Nucleus accumbens (tissue), 56 donors: ENCODE measurements around the gene NDUFB6.
"Not testable (repeated sequence)": the region's sequence is repeated elsewhere in the genome, so short reads cannot be mapped to it uniquely, and the experiment has no call there.

ENCODE experiments used
- DNase-seq, 56 donors: peaks; one replicate each; lab custom pipeline; 2025; lab: John Stamatoyannopoulos, UW

The NDUFB6 gene

GRCh38 chr9:32571969-32572899, 725 bp downstream of the NDUFB6 start:
- peak in 44 of 56 donors; percentile 4 to 81 (median 34) for DNase-seq

DNA sequence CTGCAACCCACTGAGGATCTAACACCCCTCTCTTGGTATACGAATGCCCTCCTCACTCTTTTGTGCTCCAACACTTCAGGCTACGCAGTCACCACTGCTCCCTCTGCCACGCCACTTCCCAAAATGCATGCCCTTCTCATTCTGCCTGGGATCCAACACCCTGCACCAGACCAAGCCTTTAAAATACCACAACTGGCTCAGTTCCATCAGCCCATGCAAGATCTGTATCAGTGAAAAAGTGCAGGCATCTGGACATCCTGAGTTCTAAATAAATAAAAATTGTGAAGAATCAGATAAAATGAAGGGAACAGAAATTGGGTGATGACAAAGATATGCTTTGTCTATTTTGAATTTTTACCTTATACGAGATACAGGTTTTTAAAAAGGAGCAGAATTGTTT, 2.7 kb downstream of the NDUFB6 start:
- no peak for DNase-seq

- DNase-seq, result no peak
Observed at GRCh38 chr9:32566770-32567169, 6.2 kb downstream of the NDUFB6 start.

DNA sequence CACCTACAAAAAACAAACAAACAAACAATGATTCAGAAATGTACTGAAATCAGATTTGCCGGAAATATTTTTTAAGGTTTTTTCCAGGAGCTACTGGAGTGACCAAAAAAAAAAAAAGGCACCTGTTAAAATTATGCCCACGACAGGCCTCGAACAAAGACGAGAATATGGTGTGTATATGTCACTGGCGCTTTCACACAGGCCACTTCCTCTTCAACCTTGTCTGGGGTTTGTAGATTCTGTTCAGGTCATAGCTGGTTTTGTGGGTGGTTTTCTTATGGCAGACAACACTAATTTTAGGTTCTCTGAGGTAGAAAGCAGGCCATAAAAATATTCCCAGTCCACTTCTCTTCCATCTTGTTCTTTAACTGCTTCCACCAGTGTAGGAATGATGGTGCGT, 7.0 kb downstream of the NDUFB6 start:
- no peak for DNase-seq

DNA sequence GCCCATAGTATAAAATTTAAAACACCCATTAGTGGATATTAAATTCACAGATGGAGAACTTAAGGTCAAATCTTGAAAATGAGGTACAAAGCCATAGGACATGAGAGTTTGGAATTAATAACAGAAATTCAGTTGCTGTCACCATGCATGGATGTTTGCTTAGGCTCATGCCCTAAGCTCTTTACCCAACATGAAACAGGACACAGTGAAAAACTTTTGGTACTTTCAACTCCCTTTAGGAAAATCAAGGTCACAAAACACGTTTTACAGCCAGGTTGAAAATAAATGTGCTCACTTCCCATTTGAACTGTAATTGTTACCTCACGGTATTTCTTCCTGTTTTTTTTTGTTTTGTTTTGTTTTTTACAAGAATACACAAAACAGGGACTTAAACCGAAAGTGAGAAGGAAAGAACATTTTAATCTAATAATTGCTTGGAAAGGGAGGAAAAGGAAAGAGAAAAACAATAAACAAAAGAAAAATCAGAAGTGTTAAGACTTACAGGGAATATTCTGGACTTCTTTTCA, 14.5 kb downstream of the NDUFB6 start:
- no peak for DNase-seq

- no peak for DNase-seq
Observed at GRCh38 chr9:32554591-32554990, 18.4 kb downstream of the NDUFB6 start.

- DNase-seq, result no peak
Observed at GRCh38 chr9:32554107-32554506, 18.9 kb downstream of the NDUFB6 start.

DNA sequence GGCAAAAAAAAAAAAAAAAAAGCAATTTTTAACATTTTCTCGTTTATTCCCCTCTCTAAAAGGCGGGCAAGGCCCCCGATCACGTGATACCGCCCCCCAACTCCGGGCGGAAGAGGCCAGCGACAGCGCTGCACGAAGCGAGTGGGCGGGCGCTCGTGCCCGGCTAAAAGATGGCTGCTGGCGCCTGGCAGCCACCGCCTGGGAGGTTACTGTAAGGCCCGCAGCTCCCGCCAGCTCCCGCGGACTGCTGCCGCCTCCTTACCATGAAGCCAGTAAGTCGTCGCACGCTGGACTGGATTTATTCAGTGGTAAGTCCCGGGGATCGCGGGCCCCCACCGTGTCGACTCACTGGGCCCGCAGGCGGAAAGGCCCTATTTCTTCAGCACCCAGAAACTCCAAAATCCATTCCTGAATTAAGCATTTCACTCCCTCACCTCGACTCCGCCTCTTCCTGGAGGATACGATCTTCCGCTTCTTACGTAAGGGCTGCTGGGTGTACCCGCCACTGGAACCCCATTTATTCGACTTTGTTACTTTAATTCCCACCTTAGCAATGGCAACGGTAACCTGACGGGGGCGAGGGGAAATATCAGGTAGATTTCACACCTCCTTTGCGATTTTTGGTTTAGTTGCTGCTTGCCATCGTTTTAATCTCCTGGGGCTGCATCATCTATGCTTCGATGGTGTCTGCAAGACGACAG, 20.6 kb downstream of the NDUFB6 start, which contains the start of the genes SMIM27 and TOPORS:
Gene SMIM27, plus strand, starts transcription at position 156 of the 701 bp plus-strand sequence. Its CDS starts 108 bp downstream, at position 264.
Gene TOPORS, minus strand, starts transcription at position 415 of the 701 bp plus-strand sequence. Its CDS starts 150 bp downstream, at position 265.
- peak; percentile 23 to 96 (median 88) for DNase-seq

DNA sequence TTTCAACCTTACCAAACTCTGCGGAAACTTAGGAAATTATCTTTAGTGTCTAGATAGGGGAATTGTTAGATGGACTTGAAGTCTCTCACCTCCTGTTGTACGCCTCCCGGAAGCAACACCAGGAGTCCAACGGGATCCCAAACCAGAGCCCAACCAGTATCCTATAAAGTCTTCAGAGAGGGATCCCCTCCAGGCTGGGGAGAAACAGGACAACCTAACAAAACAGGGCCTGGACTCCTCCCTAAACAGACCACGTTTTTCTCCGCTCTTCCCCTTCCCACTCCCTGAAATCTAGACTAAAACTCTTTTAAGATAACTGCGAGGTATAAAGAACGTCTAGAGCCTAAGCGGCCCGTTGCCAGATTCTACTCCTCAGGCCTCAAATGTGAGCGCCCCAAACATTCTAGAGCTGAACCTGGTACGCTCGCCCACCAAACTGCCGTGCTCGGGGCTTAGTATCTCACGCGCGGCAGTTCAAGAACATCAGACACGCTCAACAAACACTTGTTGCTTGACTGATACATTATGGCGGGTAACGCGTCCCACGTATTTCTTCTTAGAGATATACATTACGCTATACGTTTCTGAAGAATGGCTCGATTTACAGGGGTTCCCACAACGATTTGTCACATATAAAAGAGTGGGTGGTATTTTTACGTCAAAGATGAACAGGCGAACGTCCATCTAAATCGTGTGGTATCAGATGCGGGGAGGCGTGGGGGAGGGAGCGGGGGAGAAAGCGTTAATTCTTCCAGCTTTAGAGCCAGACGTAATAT, 21.5 kb downstream of the NDUFB6 start:
- peak in 37 of 56 donors; percentile 6 to 65 (median 37) for DNase-seq

DNA sequence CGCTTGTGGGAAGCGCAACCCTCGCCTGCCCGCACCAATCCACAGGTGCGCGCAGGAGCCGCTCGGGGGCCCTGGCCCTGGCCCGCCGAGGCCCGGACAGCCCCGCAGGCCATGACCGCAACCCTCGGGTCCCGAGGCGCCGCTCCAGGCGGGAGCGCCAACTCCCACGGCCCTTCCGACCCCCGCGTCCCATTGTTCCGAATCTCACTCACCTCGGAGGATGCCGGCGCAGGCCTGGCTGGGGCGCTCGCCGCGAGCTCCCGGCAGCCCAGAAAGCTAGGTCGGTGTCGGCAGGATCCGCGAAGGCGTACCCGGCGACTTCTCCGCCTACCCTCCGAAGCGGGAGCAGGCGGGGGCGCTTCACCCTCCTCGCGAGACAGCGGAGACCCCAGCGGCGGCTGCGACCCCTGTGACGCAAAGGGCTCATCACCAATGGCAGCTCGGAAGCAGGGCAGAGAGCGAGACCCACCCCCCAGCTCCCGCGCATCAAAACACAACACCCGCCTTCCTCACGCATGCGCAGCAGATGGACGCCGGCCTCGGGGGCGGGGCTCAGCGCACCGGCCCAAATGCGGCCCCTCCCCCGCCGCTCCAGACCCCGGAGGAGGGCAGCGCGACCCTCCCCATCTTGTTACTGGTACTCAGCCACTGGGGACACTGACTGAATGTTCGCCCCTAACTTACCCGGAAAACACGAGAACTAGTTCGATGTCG, 22.2 kb downstream of the NDUFB6 start:
- peak; percentile 58 to 97 (median 92) for DNase-seq

GRCh38 chr9:32550150-32550561, 22.8 kb downstream of the NDUFB6 start:
- peak in 14 of 56 donors; percentile 5 to 48 (median 18) for DNase-seq

DNA sequence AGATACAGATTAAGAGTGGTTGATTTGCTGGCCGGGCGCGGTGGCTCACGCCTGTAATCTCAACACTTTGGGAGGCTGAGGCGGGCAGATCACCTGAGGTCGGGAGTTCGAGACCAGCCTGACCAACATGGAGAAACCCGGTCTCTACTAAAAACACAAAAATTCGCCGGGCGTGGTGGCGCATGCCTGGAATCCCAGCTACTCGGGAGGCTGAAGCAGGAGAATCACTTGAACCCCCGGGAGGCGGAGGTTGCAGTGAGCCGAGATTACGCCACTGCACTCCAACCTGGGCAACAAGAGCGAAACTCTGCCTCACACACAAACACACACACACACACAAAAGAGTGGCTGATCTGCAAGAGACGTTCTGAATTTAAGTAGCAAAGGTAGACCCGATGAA, 24.7 kb downstream of the NDUFB6 start:
- DNase-seq, result not testable (repeated sequence)

DNA sequence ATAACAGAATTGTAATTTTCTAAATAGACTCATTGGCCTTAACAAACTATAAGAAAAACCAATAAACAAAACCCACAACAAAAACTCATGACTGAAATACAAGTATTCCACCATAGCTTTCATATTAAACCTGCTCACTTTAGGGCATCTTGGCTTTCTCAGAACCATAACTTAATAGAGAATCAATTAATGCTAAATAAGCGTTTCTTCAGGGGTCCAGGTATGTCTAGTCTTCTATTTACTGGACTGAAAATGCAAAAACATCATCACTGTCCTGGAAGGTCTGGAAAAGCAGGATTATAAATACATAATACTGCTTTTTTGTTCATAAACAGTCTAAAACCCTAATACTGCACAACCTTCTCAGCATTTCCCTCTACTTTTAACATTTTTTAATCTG, 27.1 kb downstream of the NDUFB6 start:
- DNase-seq, result no peak

- no peak for DNase-seq
Observed at GRCh38 chr9:32543047-32543446, 29.9 kb downstream of the NDUFB6 start.

- no peak for DNase-seq
Observed at GRCh38 chr9:32533816-32534215, 39.1 kb downstream of the NDUFB6 start.

- no peak for DNase-seq
Observed at GRCh38 chr9:32533336-32533735, 39.6 kb downstream of the NDUFB6 start.

- no peak for DNase-seq
Observed at GRCh38 chr9:32526707-32527048, 46.3 kb downstream of the NDUFB6 start.

- DNase-seq, result peak in 55 of 56 donors; percentile 18 to 93 (median 75)
Observed at GRCh38 chr9:32526041-32526706, 46.8 kb downstream of the NDUFB6 start, which contains the start of gene RIGI. TSS of gene RIGI (minus strand) at chr9:32526196. CDS start at chr9:32526166, 30 bp downstream.

DNA sequence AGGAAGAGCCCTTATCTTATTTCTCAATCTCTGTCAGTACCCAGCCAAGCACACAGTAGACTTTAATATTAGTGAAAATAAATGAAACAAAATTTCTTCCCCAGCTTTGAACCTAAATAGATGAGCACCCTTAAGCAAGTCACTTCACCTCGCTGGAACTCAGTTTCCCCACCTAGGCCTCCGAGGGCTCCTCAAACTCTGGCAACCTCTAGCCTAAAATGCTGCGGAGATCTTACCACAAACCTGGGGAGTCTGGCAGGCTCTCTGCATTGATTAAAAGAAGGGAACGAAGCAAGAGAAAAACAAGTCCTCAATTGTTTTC, 47.3 kb downstream of the NDUFB6 start:
- DNase-seq, result peak in 1 of 56 donors; percentile 49
